Right lobe of liver (tissue), 6 donors: ENCODE results near the gene DSCAML1. TPM values are rescaled to one million over a fixed set of nuclear protein-coding genes. Genes with fewer than 3 reads are reported as not detected.

Experiments used
- ATAC-seq, 4 donors: fragments of 200-7000 bp; cut with Tn5 transposase; one replicate each; pipeline ENCODE4 v1.9.1; 2020; ENCODE audit warnings: mild to moderate bottlenecking in 4 of 4, moderate library complexity in 4 of 4
- DNase-seq, 3 donors: peaks; one replicate each; pipeline ENCODE4 v3.0.0-alpha.2; 2020
- H3K27ac ChIP-seq, 3 donors: fragments of 200-600 bp; one replicate each; pipeline ENCODE4 v1.8.0; 2022
- H3K27me3 ChIP-seq, 2 donors: fragments of 200-600 bp; one replicate each; pipeline ENCODE4 v1.8.0; 2022
- H3K36me3 ChIP-seq, 4 donors: fragments of 200-600 bp; sonication (generic) in 1 of 4; one replicate each; pipeline versions ENCODE4 v1.5.1 to v1.8.0; 2017 to 2022; ENCODE audit warnings: control low read depth in 1 of 4
- H3K4me1 ChIP-seq, 4 donors: fragments of 200-600 bp; sonication (generic) in 1 of 4; one replicate each; pipeline versions ENCODE4 v1.5.1 to v1.8.0; 2017 to 2022; ENCODE audit warnings: control low read depth in 1 of 4
- H3K4me3 ChIP-seq, 3 donors: fragments of 200-600 bp; one replicate each; pipeline ENCODE4 v1.8.0; 2022
- H3K9me3 ChIP-seq, 4 donors: fragments of 200-600 bp; sonication (generic) in 1 of 4; one replicate each; pipeline versions ENCODE4 v1.5.1 to v1.8.0; 2017 to 2022; ENCODE audit warnings: control low read depth in 1 of 4
- POLR2A ChIP-seq: fragments of 450-650 bp; IDR thresholded peaks from one replicate; pipeline ENCODE4 v1.6.1; 2017; ENCODE audit warnings: antibody characterized with exemption, mild to moderate bottlenecking
- WGBS: methylation state at CpG from one replicate; pipeline ENCODE4 v1.1.6; 2018; ENCODE audit warnings: low coverage, low lambda C conversion rate; ENCODE audit not compliant: insufficient coverage; ENCODE audit errors: missing lambda C conversion rate; 5-methylcytosine and 5-hydroxymethylcytosine counted together
- intact Hi-C, 2 donors: fragments of 100-400 bp; cut with DNase I; formaldehyde crosslinking; loops; one replicate each; pipeline versions ENCODE4 v1.11.2 to v1.14.1; 2022
- total RNA-seq, 6 experiments: library from RNA; depleted of rRNA in 2 of 6; stranded (reverse); fragments of >200 nt in 2 of 6; fragmentation: NEBNext Ultra II Directional in 3 of 6; extraction: Animal tissue kit (Norgen Biotek cat#: 25700) in 3 of 6; gene quantifications; one replicate each; pipeline versions ENCODE4 v1.1.0 to v1.2.4, GENCODE V29; 2016 to 2023
- TF ChIP-seq, protein P1 (sequence below), 4 donors: fragments of 200-600 bp in 3 of 4; fragments of 450-650 bp in 1 of 4; IDR thresholded peaks; one replicate each; pipeline versions ENCODE4 v1.5.1 to v1.8.0; 2016 to 2022; ENCODE audit warnings: antibody characterized with exemption in 4 of 4, mild to moderate bottlenecking in 2 of 4
- donor health status: DM: no; HTN: yes; CAD: no.
- donor health status: DM: no; HTN: no; CAD: no.
- donor health status: DM: no; HTN: no; CAD: no.
- donor health status: DM: no; HTN: yes; CAD: no.
- donor health status: DM: no; HTN: yes; CAD: no.

The DSCAML1 gene
- total RNA-seq, 6 experiments from 2014 or later, result 0.06 to 0.92 (median 0.22) TPM; not detected in 1

DNA sequence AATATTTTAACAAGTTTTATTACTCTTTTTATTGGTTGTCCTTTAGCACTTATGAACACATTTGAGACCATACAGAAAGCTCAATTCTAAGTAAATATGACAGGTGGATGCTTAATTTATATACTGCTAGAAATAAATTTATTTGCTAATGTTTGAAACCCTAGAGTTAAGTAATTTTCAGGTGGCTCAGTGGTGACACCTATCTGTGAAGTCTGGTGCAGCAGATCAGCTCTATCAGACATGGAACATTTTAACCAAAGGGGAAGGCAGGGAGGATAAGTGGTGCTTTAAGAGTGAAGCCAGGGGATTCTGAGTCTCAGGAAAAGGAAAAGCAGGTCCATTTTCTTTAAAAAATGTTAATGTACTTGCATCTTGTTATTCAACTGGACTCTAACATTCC is 175.8 kb downstream of the DSCAML1 start:
- no peaks in the 10 kb centered on the region for H3K27me3 ChIP-seq
- H3K4me3 ChIP-seq, result no peak overlapping the region
- no peak for DNase-seq
- H3K27ac ChIP-seq, result no peak overlapping the region
- no peaks in the 10 kb centered on the region for H3K36me3 ChIP-seq
- intact Hi-C loops, result no loop called here
- TF ChIP-seq, protein P1, sequence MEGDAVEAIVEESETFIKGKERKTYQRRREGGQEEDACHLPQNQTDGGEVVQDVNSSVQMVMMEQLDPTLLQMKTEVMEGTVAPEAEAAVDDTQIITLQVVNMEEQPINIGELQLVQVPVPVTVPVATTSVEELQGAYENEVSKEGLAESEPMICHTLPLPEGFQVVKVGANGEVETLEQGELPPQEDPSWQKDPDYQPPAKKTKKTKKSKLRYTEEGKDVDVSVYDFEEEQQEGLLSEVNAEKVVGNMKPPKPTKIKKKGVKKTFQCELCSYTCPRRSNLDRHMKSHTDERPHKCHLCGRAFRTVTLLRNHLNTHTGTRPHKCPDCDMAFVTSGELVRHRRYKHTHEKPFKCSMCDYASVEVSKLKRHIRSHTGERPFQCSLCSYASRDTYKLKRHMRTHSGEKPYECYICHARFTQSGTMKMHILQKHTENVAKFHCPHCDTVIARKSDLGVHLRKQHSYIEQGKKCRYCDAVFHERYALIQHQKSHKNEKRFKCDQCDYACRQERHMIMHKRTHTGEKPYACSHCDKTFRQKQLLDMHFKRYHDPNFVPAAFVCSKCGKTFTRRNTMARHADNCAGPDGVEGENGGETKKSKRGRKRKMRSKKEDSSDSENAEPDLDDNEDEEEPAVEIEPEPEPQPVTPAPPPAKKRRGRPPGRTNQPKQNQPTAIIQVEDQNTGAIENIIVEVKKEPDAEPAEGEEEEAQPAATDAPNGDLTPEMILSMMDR (IDR thresholded peaks at IDR 0.05), result peak in 3 of 4 donors; percentile 19 to 35 (median 28)
- TF ChIP-seq POLR2A, result no peak
- H3K9me3 ChIP-seq, result no peaks in the 10 kb centered on the region
- no peak for ATAC-seq
- no peaks in the 10 kb centered on the region for H3K4me1 ChIP-seq

DNA sequence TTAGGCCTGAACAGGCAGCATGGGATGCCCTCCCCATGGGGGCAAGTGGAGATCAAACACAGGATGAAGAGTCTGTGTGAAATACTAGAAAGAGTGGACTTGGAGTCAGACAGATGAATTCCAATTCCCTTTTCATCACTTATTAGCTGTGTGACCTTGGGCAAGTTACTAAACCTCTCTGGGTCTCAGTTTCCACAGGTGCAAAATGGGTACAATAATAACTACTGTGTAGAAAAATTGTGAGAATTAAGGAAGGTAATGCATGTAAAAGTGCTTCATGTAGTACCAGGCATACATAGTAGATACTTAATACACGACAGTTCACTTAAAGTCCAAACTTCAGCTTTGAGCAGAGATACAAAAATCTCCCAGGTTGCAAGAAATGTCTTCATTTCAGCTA is 176.4 kb downstream of the DSCAML1 start:
- intact Hi-C loops, result no loop called here
- Histone ChIP-seq H3K4me3 (no peak overlapping the region), H3K4me1 (no peaks in the 10 kb centered on the region), H3K36me3 (no peaks in the 10 kb centered on the region), H3K27ac (no peak overlapping the region), H3K9me3 (no peaks in the 10 kb centered on the region), H3K27me3 (no peaks in the 10 kb centered on the region)
- ATAC-seq (no peak), DNase-seq (no peak)
- TF ChIP-seq POLR2A, result no peak
- TF ChIP-seq, protein P1 (IDR thresholded peaks at IDR 0.05), result no peak
- 50% methylated on average over 1 of the region's 1 CpG for WGBS

DNA sequence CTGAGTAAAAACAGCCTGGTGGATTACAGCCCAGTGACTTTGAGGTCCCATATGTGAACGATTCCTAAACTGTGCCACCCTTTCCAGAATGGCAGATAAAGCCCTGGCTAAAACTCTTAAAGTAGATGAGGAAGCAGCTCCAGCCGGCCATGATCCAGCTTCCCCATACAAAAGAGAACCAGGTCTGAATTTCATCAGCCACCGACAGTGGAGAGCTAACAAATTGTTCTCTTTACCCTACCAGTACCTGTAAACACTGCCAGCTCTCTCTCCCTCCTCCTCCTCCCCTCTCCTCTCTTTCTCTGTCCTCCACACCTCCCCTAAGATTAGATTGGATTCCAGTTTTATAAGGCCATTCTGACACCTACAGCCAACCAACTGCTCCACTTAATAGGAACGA is 176.9 kb downstream of the DSCAML1 start:
- no peaks in the 10 kb centered on the region for H3K36me3 ChIP-seq
- intact Hi-C loops, result no loop called here
- no peaks in the 10 kb centered on the region for H3K4me1 ChIP-seq
- ATAC-seq (no peak), DNase-seq (no peak)
- 32% methylated on average over 4 of the region's 4 CpGs for WGBS
- no peak overlapping the region for H3K4me3 ChIP-seq
- no peak for TF ChIP-seq POLR2A
- TF ChIP-seq, protein P1 (IDR thresholded peaks at IDR 0.05), result no peak
- no peaks in the 10 kb centered on the region for H3K27me3 ChIP-seq
- H3K9me3 ChIP-seq, result no peaks in the 10 kb centered on the region
- no peak overlapping the region for H3K27ac ChIP-seq

DNA sequence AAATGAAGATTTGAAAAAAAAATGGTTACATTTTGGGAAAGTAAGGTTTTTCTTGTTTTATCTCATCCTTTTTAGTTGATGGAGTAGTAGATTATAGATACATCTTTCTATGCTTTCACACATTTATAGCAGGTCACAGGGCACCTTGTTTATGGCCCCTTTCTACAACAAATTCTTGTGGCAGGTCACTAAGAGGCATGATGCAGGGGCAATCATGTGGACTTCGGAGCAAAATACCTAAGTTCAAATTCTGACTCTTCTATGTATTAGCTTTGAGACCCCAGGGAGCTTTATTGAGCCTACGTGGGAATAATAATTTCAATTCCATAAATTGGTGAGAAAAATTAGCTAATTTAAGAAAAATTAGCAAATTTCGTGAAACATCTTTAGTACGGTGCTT is 177.4 kb downstream of the DSCAML1 start:
- ATAC-seq (no peak), DNase-seq (no peak)
- no peak overlapping the region for H3K27ac ChIP-seq
- H3K4me1 ChIP-seq, result no peaks in the 10 kb centered on the region
- H3K4me3 ChIP-seq, result no peak overlapping the region
- intact Hi-C loops, result no loop called here
- 79% methylated on average over 4 of the region's 4 CpGs for WGBS
- H3K36me3 ChIP-seq, result no peaks in the 10 kb centered on the region
- no peaks in the 10 kb centered on the region for H3K27me3 ChIP-seq
- H3K9me3 ChIP-seq, result no peaks in the 10 kb centered on the region
- TF ChIP-seq POLR2A, result no peak
- TF ChIP-seq, protein P1 (IDR thresholded peaks at IDR 0.05), result no peak

DNA sequence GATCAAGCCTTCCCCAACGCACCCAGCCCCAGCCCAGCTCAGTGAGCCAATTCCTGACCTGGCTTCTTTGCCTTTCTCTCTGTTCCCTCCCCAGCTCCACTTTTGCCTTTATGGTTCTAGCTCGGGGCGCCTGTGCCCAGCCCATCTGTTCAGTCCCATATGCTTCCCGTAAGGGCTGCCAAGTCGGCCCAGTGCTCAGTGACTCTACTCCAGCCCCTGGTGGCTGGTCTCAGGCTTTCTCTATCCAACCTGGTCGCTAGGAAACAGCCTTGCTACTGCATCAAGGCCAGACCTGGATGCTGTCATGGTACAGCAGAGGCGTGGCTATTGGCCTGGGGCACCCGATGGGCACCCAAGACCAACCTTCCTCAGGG is 178.0 kb downstream of the DSCAML1 start:
- Histone ChIP-seq H3K27me3 (no peaks in the 10 kb centered on the region), H3K27ac (no peak overlapping the region), H3K36me3 (no peaks in the 10 kb centered on the region), H3K4me1 (no peaks in the 10 kb centered on the region), H3K9me3 (no peaks in the 10 kb centered on the region), H3K4me3 (no peak overlapping the region)
- ATAC-seq (no peak), DNase-seq (no peak)
- intact Hi-C loops, result no loop called here
- TF ChIP-seq POLR2A, result no peak
- TF ChIP-seq, protein P1 (IDR thresholded peaks at IDR 0.05), result no peak
- WGBS, result no CpG with 5 or more reads among the region's 8 CpGs
